ENCODE results near the gene TMPRSS6. TPM values are rescaled to one million over a fixed set of nuclear protein-coding genes. Genes with fewer than 3 reads are reported as not detected.
A peak's percentile ranks its signal among the peaks of the same experiment; 100 is the strongest.

The TMPRSS6 gene
- total and polyA plus RNA-seq, 3 experiments from 2014 or later, result 0.16 to 0.68 (median 0.42) TPM

- Mint-ChIP-seq H3K4me3 (no peak overlapping the region), H3K27ac (peak overlapping the region in 7 of 8 donors; percentile 11 to 99 (median 77)), H3K4me1 (peaks cover 29 to 38% (median 31%) of the 10 kb centered on the region in 3 donors), H3K27me3 (peaks cover 0 to 3% of the 10 kb centered on the region in 2 donors), H3K9me3 (no peaks in the 10 kb centered on the region), H3K36me3 (no peaks in the 10 kb centered on the region)
- ChIA-PET POLR2A (no interaction called here), CTCF (no interaction called here)
- H3K4me1 ChIP-seq (ENCODE audit: insufficient read depth, low read length), result peaks cover 38% of the 10 kb centered on the region
- H3K27ac ChIP-seq (ENCODE audit: low read depth, low read length), result no peak overlapping the region
- no peaks in the 10 kb centered on the region for H3K9me3 ChIP-seq (ENCODE audit: low read length)
- no peak overlapping the region for H3K4me3 ChIP-seq (ENCODE audit: low read length)
- no peak for DNase-seq
- no peaks in the 10 kb centered on the region for H3K36me3 ChIP-seq (ENCODE audit: insufficient read depth, low read length)
- H3K27me3 ChIP-seq (ENCODE audit: insufficient read depth, low read length, poor library complexity, severe bottlenecking), result no peaks in the 10 kb centered on the region
Measured at GRCh38 chr22:37082251-37082873, 27.2 kb downstream of the TMPRSS6 start.

GRCh38 chr22:37080838-37081237 is 28.7 kb downstream of the TMPRSS6 start:
- no peak overlapping the region for H3K27ac ChIP-seq (ENCODE audit: low read depth, low read length)
- H3K4me1 ChIP-seq (ENCODE audit: insufficient read depth, low read length), result peaks cover 38% of the 10 kb centered on the region
- H3K27ac Mint-ChIP-seq, result peak overlapping the region in 7 of 8 donors; percentile 85 to 100 (median 99)
- no peaks in the 10 kb centered on the region for H3K27me3 ChIP-seq (ENCODE audit: insufficient read depth, low read length, poor library complexity, severe bottlenecking)
- H3K9me3 Mint-ChIP-seq, result no peaks in the 10 kb centered on the region
- no peak overlapping the region for H3K4me3 ChIP-seq (ENCODE audit: low read length)
- peaks cover 0 to 3% of the 10 kb centered on the region in 2 donors for H3K27me3 Mint-ChIP-seq
- DNase-seq, result no peak
- CTCF ChIA-PET, result interaction anchor here (0.8 kb wide), 1 partner anchor 161 kb away, joined by 4 read pairs; no protein-coding TSS in a partner anchor
- H3K4me3 Mint-ChIP-seq, result no peak overlapping the region
- H3K36me3 Mint-ChIP-seq, result no peaks in the 10 kb centered on the region
- H3K36me3 ChIP-seq (ENCODE audit: insufficient read depth, low read length), result no peaks in the 10 kb centered on the region
- peaks cover 29 to 41% (median 31%) of the 10 kb centered on the region in 3 donors for H3K4me1 Mint-ChIP-seq
- H3K9me3 ChIP-seq (ENCODE audit: low read length), result no peaks in the 10 kb centered on the region
- POLR2A ChIA-PET, result no interaction called here

GRCh38 chr22:37080438-37080837 is 29.1 kb downstream of the TMPRSS6 start:
- CTCF ChIA-PET, result interaction anchor here (1.1 to 2.4 kb wide), 8 partner anchors 19 to 180 kb away, joined by 3 to 36 read pairs (median 6); no protein-coding TSS in a partner anchor
- Mint-ChIP-seq H3K27ac (peak overlapping the region; percentile 96 to 100 (median 98)), H3K4me3 (peak overlapping the region in 5 of 7 donors; percentile 36 to 75 (median 72)), H3K27me3 (peaks cover under 1 to 3% of the 10 kb centered on the region in 2 donors), H3K9me3 (no peaks in the 10 kb centered on the region), H3K36me3 (no peaks in the 10 kb centered on the region), H3K4me1 (peaks cover 29 to 41% (median 31%) of the 10 kb centered on the region in 3 donors)
- Histone ChIP-seq H3K4me1 (ENCODE audit: insufficient read depth, low read length) (peaks cover 38% of the 10 kb centered on the region), H3K9me3 (ENCODE audit: low read length) (no peaks in the 10 kb centered on the region), H3K36me3 (ENCODE audit: insufficient read depth, low read length) (no peaks in the 10 kb centered on the region), H3K27ac (ENCODE audit: low read depth, low read length) (peak overlapping the region; percentile 58), H3K4me3 (ENCODE audit: low read length) (peak overlapping the region; percentile 6), H3K27me3 (ENCODE audit: insufficient read depth, low read length, poor library complexity, severe bottlenecking) (no peaks in the 10 kb centered on the region)
- no peak for DNase-seq
- POLR2A ChIA-PET, result interaction anchor here (0.9 to 1.5 kb wide), 2 partner anchors 119 to 138 kb away, joined by 3 to 7 read pairs; no protein-coding TSS in a partner anchor

GRCh38 chr22:37079668-37080171 is 29.8 kb downstream of the TMPRSS6 start:
- Histone ChIP-seq H3K9me3 (ENCODE audit: low read length) (no peaks in the 10 kb centered on the region), H3K4me3 (ENCODE audit: low read length) (peak overlapping the region; percentile 14), H3K27me3 (ENCODE audit: insufficient read depth, low read length, poor library complexity, severe bottlenecking) (no peaks in the 10 kb centered on the region), H3K4me1 (ENCODE audit: insufficient read depth, low read length) (peaks cover 38% of the 10 kb centered on the region), H3K27ac (ENCODE audit: low read depth, low read length) (peak overlapping the region; percentile 58), H3K36me3 (ENCODE audit: insufficient read depth, low read length) (no peaks in the 10 kb centered on the region)
- peaks cover 29 to 41% (median 31%) of the 10 kb centered on the region in 3 donors for H3K4me1 Mint-ChIP-seq
- H3K9me3 Mint-ChIP-seq, result no peaks in the 10 kb centered on the region
- peak; percentile 65 to 91 (median 89) for DNase-seq
- ChIA-PET CTCF (interaction anchor here (0.7 to 2.4 kb wide), 17 partner anchors 19 to 378 kb away, joined by 3 to 36 read pairs (median 4); partner anchors contain the start of gene IL2RB), POLR2A (interaction anchor here (0.5 to 1.5 kb wide), 6 partner anchors 42 to 1121 kb away, joined by 3 to 8 read pairs (median 6); partner anchors contain the start of gene IL2RB)
- H3K36me3 Mint-ChIP-seq, result no peaks in the 10 kb centered on the region
- H3K27me3 Mint-ChIP-seq, result peaks cover 3 to 8% of the 10 kb centered on the region in 2 donors
- peak overlapping the region; percentile 96 to 100 (median 98) for H3K27ac Mint-ChIP-seq
- H3K4me3 Mint-ChIP-seq, result peak overlapping the region; percentile 25 to 84 (median 72)

- no peaks in the 10 kb centered on the region for H3K9me3 Mint-ChIP-seq
- DNase-seq, result no peak
- no peaks in the 10 kb centered on the region for H3K36me3 Mint-ChIP-seq
- peaks cover 29 to 41% (median 31%) of the 10 kb centered on the region in 3 donors for H3K4me1 Mint-ChIP-seq
- no peaks in the 10 kb centered on the region for H3K36me3 ChIP-seq (ENCODE audit: insufficient read depth, low read length)
- H3K9me3 ChIP-seq (ENCODE audit: low read length), result no peaks in the 10 kb centered on the region
- peaks cover 38% of the 10 kb centered on the region for H3K4me1 ChIP-seq (ENCODE audit: insufficient read depth, low read length)
- CTCF ChIA-PET, result interaction anchor here (0.8 to 2.4 kb wide), 15 partner anchors 18 to 379 kb away, joined by 3 to 36 read pairs (median 4); partner anchors contain the start of gene IL2RB
- H3K27ac ChIP-seq (ENCODE audit: low read depth, low read length), result peak overlapping the region; percentile 58
- peaks cover 3 to 10% of the 10 kb centered on the region in 2 donors for H3K27me3 Mint-ChIP-seq
- no peaks in the 10 kb centered on the region for H3K27me3 ChIP-seq (ENCODE audit: insufficient read depth, low read length, poor library complexity, severe bottlenecking)
- H3K4me3 ChIP-seq (ENCODE audit: low read length), result peak overlapping the region; percentile 14
- POLR2A ChIA-PET, result interaction anchor here (0.5 to 1.5 kb wide), 5 partner anchors 43 to 1121 kb away, joined by 4 to 8 read pairs (median 7); partner anchors contain the start of gene IL2RB
- H3K4me3 Mint-ChIP-seq, result peak overlapping the region; percentile 25 to 75 (median 58)
- peak overlapping the region; percentile 96 to 100 (median 98) for H3K27ac Mint-ChIP-seq
Measured at GRCh38 chr22:37079158-37079557, 30.4 kb downstream of the TMPRSS6 start.

- H3K27me3 ChIP-seq (ENCODE audit: insufficient read depth, low read length, poor library complexity, severe bottlenecking), result no peaks in the 10 kb centered on the region
- Mint-ChIP-seq H3K4me3 (peak overlapping the region in 6 of 7 donors; percentile 13 to 66 (median 37)), H3K4me1 (peaks cover 29 to 41% (median 31%) of the 10 kb centered on the region in 3 donors), H3K27me3 (peaks cover 3 to 10% of the 10 kb centered on the region in 2 donors), H3K36me3 (no peaks in the 10 kb centered on the region), H3K9me3 (no peaks in the 10 kb centered on the region), H3K27ac (peak overlapping the region; percentile 81 to 100 (median 98))
- H3K9me3 ChIP-seq (ENCODE audit: low read length), result no peaks in the 10 kb centered on the region
- peak; percentile 74 to 87 (median 79) for DNase-seq
- H3K4me1 ChIP-seq (ENCODE audit: insufficient read depth, low read length), result peaks cover 38% of the 10 kb centered on the region
- H3K4me3 ChIP-seq (ENCODE audit: low read length), result no peak overlapping the region
- POLR2A ChIA-PET, result interaction anchor here (0.6 kb wide), 1 partner anchor 10 kb away, joined by 3 read pairs; no protein-coding TSS in a partner anchor
- no peaks in the 10 kb centered on the region for H3K36me3 ChIP-seq (ENCODE audit: insufficient read depth, low read length)
- no peak overlapping the region for H3K27ac ChIP-seq (ENCODE audit: low read depth, low read length)
- CTCF ChIA-PET, result interaction anchor here (0.6 to 2.4 kb wide), 8 partner anchors 42 to 296 kb away, joined by 3 to 36 read pairs (median 3); no protein-coding TSS in a partner anchor
Measured at GRCh38 chr22:37077802-37078448, 31.6 kb downstream of the TMPRSS6 start.

GRCh38 chr22:37075822-37076433 is 33.6 kb downstream of the TMPRSS6 start:
- Histone ChIP-seq H3K4me1 (ENCODE audit: insufficient read depth, low read length) (peaks cover 32% of the 10 kb centered on the region), H3K9me3 (ENCODE audit: low read length) (no peaks in the 10 kb centered on the region), H3K27ac (ENCODE audit: low read depth, low read length) (no peak overlapping the region), H3K4me3 (ENCODE audit: low read length) (no peak overlapping the region), H3K27me3 (ENCODE audit: insufficient read depth, low read length, poor library complexity, severe bottlenecking) (no peaks in the 10 kb centered on the region), H3K36me3 (ENCODE audit: insufficient read depth, low read length) (no peaks in the 10 kb centered on the region)
- ChIA-PET POLR2A (interaction anchor here (0.6 to 1.2 kb wide), 3 partner anchors 108 to 397 kb away, joined by 3 to 12 read pairs (median 4); no protein-coding TSS in a partner anchor), CTCF (interaction anchor here (0.9 to 2.1 kb wide), 7 partner anchors 9 to 184 kb away, joined by 3 to 12 read pairs (median 4); no protein-coding TSS in a partner anchor)
- Mint-ChIP-seq H3K27me3 (peaks cover 3 to 10% of the 10 kb centered on the region in 2 donors), H3K36me3 (no peaks in the 10 kb centered on the region), H3K9me3 (no peaks in the 10 kb centered on the region), H3K4me1 (peaks cover 28 to 33% (median 29%) of the 10 kb centered on the region in 3 donors), H3K4me3 (no peak overlapping the region), H3K27ac (peak overlapping the region in 1 of 8 donors; percentile 64)
- no peak for DNase-seq

All from CD8-positive, alpha-beta memory T cell (primary cell).